Measurements from ENCODE around the gene TNS1.
"Not testable (repeated sequence)": the region's sequence is repeated elsewhere in the genome, so short reads cannot be mapped to it uniquely, and the experiment has no call there.

Gene TNS1

GRCh38 chr2:218029366-218030360 is 26.9 kb upstream of the TNS1 start:
- no peak for DNase-seq
- ATAC-seq = no peak

GRCh38 chr2:218028562-218029348 is 26.0 kb upstream of the TNS1 start:
- no peak for DNase-seq
- ATAC-seq = no peak

DNA sequence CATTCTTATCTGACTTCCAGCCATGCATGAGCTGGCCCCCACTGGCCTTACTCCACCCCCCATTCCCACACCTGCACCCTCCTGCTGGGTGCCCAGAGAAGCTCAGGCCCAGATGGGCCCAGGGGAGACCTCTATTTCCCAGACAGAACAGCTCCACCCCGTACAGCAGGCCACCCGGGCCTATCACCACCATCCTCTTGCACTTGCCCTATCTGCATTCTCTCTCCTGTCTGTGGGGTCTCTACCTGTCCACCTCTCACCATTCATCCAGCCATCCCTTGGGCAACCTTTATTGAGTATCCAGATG is 25.3 kb upstream of the TNS1 start:
- ATAC-seq = no peak
- no peak for DNase-seq

DNA sequence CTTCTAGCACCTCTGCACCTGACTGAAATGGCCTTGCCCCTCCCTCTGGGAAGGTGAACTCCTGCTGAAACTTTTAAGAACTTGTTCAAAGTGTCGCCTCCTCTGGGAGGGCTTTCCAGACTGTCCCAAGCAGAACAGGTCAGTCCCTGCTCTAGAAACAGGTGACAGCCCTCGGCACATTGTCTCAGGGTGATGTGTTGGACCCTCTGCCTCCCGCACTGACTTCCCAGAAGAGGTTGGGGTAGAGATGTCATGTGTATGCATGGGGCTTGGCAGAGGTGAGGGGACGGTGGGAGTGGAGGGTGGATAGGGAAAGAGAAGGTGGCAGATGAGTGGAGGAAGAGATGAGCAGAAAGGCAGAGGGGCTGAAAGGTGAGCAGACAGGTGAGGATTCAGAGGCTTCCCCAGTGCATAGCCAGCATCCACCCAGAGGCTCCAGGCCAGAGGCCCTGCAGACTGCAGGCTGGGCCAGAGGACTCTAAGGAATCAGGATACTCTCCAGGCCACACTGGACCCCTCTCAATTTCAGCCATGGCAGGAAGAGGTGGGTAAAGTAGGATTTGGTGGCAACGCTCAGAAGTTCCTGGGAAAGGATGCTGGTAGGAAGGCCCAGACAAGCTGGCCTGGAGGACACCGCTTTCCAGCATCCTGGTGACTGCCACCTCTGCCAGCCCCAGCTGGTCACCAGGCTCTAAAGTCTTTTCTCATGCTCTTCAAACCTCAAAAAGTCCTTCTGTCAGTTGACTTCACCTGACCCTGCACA is 24.8 kb upstream of the TNS1 start:
- DNase-seq (peak; percentile 1), ATAC-seq (no peak)

GRCh38 chr2:218026676-218027425 is 24.1 kb upstream of the TNS1 start:
- no peak for ATAC-seq
- DNase-seq = no peak

- DNase-seq (no peak), ATAC-seq (no peak)
Observed at GRCh38 chr2:218026244-218026643, 23.4 kb upstream of the TNS1 start.

- no peak for DNase-seq
- no peak for ATAC-seq
Observed at GRCh38 chr2:218024871-218025270, 22.1 kb upstream of the TNS1 start.

- no peak for DNase-seq
- no peak for ATAC-seq
Observed at GRCh38 chr2:218024336-218024735, 21.5 kb upstream of the TNS1 start.

DNA sequence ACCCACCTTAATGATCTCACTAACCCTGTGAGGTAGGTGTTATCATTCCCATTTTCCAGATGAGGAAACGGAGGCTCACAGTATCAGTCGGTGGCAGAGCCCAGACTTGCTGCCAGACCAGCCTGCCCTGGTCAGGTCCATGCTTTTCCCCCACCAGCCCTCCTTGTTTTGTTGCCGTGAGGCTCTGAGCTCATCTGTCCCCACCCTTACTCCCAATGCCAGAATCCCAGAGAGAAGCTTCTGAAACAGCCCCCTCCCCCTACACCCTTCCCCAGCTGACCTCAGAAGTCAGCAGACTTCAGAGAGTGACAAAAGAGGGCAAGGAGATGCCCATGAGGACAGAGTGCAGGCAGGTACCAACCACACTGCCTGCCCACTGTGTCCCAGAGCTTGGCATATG is 20.8 kb upstream of the TNS1 start:
- DNase-seq (no peak), ATAC-seq (no peak)

DNA sequence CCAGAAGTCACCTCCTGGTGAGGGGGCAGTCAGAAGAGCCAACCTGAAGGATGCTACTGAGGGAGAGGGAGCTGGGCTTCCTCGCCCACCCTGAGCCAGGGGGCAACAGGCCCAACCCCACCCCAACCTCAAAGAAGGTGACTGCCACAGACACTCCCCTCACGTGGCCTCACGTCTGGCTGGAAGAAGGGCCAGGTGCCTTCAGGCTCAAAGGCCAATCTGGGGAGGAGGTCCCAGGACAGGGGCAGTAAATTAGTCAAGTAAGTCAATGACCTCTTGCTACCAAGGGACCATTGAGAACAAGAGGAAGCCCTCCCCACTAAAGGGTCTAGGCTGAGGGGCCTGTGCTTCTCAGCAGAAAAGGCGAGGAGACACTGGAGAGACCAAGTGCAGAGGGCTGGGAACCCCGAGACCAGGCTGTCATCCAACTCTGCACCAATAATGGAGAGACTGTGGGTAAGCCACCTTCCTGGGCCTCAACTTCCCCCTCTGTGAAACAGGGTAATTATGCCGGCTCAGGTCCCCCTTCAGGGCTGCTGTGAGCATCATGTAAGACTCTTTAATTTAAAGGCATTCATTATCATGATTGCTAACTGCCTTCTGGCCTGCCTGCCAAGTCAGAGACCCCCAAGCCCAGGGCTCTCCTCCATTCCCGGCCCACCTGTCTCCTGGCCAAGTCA is 20.2 kb upstream of the TNS1 start:
- no peak for ATAC-seq
- no peak for DNase-seq

DNA sequence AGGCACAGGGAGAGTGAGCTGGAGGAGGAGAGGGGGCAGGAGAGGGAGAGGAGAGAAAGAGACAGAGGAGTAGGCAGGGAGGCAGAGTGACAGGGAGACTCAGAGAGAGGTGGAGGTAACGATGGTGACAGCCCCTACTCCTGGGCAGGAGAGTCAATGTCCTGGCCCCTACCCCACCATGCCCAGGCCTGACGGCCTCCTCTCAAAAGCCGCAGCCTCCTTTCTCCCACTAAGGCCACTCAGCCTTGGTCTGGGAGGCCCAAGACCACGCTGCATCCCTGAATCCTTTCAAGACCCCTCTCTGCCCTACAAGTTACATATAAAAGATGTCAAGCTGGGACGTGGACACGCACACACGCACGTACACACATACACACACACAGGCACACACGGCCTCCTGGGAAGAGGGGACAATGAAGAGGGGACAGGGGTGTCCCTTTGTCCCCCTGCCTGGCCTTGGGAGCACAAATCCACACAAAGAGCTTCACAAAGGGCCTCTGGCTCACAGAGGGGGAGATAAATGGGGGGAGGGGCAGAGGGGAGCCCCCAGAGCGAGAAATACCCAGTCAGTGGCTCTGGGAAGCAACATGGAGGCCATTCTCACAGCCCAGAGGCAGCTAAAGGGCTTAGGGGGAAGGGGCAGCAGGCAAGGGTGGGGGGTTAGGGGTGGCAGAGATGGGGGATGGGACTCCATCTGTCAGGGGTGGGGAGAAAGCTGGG is 19.5 kb upstream of the TNS1 start:
- DNase-seq = no peak
- ATAC-seq = no peak

DNA sequence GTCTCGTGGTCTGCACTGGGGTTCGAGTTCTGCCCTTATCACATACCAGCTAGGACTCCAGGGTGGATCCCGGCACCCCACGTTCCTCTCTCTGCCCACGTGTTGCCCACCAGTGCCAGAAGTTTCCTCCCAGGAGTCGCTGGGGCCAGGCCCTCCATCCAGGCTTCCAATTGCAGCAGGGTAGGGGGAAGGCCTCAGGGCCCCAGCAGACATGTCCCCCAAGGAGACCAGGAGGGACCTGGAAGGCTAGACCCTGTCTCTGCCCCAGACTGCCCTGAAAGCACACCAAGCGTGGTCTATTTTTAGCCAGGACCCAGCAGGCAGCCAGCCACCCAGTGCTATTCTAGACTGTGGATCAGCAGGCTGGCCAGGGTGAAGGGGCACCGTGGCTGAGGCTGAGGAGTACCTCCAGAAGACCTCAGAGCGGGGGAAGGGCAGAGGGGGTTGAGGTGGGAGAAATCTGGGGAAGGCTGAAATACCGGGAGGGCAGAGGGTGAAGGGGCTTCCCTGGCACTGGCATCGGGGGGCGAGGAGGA is 18.8 kb upstream of the TNS1 start:
- ATAC-seq (no peak), DNase-seq (no peak)

DNA sequence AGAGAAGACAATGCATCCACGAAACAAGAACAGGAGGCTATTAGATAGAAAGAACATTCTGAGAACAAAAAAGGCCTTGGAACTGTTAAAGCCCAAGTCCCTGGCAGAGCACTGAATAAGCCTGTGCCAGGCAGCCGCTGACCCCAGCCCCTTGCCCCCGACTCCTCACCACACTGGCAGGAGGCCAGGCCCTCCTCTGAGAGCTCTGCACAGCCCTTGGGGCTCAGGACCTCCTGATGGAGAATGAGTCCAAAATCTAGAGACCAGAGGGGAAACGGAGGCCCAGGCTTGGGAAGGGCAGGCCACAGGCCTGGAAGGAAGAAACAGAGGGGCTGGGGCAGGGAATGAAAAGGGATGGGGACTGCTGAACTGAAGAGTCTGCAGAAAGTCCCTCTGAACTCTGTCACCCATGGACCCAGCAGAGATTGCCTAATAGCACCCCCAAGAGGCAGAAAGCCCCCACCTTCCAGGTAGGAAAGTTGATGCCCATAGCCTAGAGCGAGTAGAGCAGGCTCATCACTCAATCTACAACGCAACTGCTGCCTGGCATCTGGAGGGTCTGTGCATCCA is 18.3 kb upstream of the TNS1 start:
- DNase-seq (no peak), ATAC-seq (no peak)

- ATAC-seq = no peak
- DNase-seq = no peak
Observed at GRCh38 chr2:218020281-218020680, 17.5 kb upstream of the TNS1 start.

DNA sequence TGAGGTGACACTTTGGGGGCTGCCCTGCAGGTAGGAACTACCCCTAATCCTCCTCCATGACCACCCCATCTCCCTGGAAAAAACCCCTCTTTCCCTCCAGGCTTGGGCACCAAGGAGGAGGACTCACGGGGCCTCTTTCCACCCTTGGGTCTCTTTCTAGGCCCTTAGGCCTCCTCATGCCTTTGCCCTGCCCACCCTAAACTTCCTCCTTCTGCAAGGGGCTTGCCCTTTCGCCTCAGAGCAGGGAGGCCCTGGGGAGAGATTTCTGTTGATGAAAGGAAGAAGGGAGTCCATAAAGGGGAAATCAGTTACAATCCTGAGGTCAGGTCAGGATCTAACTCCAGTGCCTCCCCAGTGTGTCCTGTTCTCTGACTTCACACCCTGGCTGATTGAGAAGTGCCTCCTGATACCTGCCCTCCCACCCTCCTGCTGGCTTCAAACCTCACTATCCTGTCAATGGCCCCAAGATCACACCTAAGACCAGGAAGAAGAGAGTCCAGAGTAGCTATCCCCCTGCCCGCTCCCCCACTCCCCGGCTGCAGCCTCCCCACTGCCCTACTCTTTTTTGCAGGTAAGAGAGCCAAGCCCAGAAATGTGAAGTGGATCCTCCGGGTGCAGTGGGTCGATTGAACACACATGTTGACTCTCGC is 16.7 kb upstream of the TNS1 start:
- no peak for ATAC-seq
- no peak for DNase-seq

DNA sequence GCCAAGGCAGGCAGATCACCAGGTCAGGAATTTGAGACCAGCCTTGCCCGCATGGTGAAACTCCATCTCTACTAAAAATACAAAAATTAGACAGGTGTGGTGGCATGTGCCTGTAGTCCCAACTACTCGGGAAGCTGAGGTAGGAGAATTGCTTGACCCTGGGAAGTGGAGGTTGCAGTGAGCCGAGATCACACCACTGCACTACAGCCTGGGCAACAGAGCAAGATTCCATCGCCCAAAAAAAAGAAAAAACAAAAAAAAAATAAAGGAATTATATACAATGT is 16.0 kb upstream of the TNS1 start:
- not testable (repeated sequence) for ATAC-seq, DNase-seq

DNA sequence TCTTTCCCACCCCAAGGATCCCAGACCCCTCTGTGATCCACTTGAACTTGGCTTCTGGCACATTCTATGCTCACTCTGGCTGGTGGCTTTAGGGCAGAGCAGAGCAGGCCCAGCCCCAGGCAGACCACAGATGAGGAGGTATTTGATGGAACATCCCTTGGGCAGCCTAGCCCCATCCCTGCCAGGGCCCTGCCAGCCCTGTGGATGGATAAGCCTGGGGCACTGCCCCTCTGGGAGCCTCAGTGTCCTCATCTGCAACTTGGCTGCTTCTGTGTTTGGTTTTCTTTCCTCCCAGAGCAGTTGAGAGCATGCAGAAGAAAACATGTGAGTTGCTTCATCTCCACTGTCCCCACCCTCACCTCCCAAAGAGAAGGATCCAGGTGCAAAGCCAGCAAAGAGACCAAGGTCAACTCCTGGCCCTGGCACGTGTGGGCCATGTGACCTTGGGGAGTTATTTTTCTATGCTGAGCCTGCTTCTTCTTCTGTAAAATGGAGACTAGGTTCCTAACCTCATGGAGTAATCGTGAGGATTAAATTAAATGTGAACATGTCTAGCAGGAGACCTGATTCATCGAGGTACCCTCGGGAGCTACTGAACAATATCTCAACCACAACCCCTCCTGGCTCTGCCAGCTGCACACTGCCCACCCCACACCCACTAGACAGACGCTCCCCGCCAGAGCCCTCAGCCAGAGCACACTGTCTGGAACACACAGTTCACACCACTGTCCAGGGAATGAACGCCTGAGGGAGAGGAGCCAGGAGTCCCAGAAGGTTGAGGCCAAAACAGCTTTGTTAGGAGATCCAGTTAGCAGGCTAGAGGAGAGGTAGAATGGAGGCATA is 14.6 kb upstream of the TNS1 start:
- ATAC-seq (no peak), DNase-seq (no peak)

- no peak for DNase-seq
- ATAC-seq = no peak
Observed at GRCh38 chr2:218016810-218017209, 14.0 kb upstream of the TNS1 start.

All from stimulated activated naive CD8-positive, alpha-beta T cell treated with anti-CD3 and anti-CD28 coated beads, Interleukin-15, Interleukin-2, amounts not matched to agents 100 U/mL and 50 U/mL, for 24 hours (primary cell).